GM19043 (cell line): Measurements from ENCODE around the gene BHLHE40.

Experiments
- ATAC-seq: cut with Tn5 transposase; IDR thresholded peaks from one replicate; pipeline ENCODE4 v1.9.1; 2021; ENCODE audit warnings: low read depth; ENCODE audit not compliant: unreplicated experiment

Gene BHLHE40

DNA sequence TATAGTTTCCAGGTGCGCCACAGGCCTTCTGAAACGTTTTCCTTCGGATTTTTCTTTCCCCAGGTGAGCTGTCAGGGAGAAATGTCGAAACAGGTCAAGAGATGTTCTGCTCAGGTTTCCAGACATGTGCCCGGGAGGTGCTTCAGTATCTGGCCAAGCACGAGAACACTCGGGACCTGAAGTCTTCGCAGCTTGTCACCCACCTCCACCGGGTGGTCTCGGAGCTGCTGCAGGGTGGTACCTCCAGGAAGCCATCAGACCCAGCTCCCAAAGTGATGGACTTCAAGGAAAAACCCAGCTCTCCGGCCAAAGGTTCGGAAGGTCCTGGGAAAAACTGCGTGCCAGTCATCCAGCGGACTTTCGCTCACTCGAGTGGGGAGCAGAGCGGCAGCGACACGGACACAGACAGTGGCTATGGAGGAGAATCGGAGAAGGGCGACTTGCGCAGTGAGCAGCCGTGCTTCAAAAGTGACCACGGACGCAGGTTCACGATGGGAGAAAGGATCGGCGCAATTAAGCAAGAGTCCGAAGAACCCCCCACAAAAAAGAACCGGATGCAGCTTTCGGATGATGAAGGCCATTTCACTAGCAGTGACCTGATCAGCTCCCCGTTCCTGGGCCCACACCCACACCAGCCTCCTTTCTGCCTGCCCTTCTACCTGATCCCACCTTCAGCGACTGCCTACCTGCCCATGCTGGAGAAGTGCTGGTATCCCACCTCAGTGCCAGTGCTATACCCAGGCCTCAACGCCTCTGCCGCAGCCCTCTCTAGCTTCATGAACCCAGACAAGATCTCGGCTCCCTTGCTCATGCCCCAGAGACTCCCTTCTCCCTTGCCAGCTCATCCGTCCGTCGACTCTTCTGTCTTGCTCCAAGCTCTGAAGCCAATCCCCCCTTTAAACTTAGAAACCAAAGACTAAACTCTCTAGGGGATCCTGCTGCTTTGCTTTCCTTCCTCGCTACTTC is 3.8 kb downstream of the BHLHE40 start:
- no peak for ATAC-seq

DNA sequence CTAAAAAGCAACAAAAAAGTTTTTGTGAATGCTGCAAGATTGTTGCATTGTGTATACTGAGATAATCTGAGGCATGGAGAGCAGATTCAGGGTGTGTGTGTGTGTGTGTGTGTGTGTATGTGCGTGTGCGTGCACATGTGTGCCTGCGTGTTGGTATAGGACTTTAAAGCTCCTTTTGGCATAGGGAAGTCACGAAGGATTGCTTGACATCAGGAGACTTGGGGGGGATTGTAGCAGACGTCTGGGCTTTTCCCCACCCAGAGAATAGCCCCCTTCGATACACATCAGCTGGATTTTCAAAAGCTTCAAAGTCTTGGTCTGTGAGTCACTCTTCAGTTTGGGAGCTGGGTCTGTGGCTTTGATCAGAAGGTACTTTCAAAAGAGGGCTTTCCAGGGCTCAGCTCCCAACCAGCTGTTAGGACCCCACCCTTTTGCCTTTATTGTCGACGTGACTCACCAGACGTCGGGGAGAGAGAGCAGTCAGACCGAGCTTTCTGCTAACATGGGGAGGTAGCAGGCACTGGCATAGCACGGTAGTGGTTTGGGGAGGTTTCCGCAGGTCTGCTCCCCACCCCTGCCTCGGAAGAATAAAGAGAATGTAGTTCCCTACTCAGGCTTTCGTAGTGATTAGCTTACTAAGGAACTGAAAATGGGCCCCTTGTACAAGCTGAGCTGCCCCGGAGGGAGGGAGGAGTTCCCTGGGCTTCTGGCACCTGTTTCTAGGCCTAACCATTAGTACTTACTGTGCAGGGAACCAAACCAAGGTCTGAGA is 4.7 kb downstream of the BHLHE40 start:
- ATAC-seq, result peak; percentile 59

DNA sequence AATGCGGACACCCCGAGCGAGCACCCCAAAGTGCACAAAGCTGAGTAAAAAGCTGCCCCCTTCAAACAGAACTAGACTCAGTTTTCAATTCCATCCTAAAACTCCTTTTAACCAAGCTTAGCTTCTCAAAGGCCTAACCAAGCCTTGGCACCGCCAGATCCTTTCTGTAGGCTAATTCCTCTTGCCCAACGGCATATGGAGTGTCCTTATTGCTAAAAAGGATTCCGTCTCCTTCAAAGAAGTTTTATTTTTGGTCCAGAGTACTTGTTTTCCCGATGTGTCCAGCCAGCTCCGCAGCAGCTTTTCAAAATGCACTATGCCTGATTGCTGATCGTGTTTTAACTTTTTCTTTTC is 5.3 kb downstream of the BHLHE40 start:
- no peak for ATAC-seq

DNA sequence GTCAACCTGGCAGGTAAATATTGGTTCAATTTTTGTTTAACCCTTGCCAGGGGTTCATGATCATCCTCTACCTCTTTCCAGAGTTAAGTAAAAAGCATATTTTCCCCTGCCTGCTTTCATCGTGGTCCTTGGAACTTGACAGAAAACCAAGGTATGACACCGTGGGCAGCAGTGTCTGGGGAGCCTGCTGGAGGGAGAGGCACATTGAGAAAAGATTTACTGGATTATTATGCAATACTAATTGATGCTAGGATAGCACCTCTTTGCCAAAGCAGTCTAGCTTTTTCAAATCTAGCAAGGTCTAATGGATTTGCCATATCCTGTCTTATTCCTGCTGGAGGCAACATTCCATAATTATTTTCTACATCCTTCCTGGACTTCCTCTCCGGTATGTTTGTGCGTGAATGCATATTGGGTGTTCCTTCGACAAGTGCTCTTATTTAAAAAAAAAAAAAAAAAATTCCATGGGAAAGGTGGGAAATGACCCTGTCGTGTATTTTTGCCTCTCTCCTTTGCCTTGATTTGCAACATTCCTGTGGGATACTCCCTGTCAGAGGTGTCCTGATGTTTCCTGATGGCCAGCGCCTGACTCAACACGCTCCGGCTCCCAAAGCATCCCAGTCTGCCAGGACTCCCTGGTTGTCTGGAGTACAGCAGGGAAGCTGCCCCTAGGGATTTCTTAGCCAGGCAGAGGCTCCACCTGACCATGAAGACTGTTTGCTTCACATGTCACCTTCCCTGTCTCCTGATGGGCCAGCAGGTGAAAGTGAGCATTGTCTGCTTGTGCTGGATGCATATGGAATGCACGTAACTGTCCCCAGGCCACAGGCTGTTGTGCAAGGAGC is 6.3 kb downstream of the BHLHE40 start:
- ATAC-seq, result no peak

DNA sequence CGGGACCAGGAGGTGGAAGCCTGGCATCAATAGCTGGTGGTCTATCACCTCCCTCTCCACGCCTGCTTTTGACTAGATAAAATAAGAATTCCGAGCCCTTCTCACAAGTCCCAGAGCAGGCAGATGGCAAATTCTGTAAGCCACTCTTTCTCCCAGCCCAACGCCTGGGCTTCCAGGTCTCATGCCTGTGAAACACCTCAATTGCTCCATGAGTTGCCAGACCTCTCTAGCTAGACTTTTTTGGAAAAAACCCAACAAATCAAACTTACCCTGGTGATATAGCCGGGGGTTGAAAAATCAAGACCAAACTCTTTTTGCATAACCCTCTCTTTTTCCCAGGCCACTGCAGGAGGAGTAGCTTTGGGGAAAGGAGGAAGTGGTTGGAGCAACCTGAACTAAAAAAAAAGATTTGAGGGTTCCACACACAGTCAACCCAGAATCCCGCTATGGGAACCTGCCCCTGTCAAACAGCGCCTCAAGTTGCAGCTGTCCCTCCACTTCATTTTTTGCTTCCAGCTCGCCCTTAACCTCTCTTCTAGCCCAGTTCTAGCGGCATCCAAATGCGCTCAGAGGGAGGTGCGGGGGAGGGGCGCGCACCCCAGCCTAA is 7.0 kb downstream of the BHLHE40 start:
- ATAC-seq, result peak; percentile 20

DNA sequence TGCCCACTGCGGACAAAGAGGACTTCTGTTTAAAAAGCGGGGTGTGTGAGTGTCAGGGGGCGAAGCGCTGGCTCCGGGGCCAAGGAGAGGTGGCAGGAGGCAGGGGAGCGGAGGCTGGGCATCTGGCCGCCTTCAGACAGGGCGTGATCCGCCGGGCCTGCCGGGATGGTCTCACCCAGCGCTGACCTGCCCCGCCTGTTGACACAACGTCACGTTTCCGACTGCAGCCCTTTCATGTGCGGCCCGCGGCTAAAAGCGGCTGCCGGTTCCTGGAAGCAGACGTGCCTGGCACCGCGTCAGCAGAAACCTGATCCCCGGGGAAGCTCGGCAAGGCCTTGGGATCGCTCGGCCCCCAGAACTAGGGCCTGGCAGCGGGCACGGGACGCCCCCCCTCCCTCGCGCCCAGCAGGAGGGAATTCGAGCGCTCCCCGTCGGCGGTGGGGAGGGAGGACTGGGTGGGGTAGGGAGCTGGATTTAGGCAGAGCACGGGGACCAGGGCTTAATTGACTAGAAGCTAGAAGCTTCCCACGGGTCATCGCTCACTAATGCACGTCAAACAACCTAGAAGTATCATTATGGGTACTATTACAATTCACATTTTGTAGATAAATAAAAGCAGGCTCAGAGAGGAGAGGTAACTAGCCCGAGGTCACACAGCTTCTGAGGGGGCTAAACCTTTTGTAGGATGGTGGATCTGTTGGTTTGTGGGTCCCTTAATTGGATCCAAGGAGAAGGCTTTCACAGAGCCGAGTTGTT is 7.7 kb downstream of the BHLHE40 start:
- peak; percentile 49 for ATAC-seq

DNA sequence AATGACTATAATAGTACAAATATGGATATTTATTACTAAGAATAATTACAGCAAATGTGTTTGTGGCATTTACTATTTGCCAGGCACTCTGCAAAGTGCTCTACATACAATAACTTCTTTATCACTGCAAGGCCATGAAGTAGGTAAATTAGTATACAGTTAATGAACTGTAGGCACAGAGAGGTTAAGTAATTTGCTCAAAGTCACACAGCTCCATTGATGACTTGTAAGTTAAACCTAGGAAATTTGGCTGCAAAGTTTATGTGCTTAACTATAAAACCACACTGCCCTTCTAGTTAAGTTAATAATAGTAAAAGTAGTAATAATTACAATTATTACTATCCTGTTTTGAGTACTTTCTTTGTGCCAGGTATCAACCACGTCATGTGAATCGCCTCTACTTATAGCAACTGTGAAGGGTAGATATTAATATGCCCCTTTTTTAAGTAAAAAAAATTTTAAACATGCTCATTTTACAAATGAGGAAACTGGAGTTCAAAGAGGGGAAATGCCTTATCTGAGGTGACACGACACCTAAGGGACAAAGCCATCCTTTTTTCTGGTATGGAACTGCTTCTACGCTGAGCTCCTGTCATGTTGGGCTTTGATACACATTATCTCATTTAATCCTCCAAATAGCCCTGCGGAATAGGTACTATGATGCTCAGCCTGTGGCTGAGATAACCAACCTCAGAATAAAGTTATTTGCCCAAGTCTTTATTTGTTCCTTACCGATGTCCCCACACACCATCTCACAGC is 8.5 kb downstream of the BHLHE40 start:
- ATAC-seq, result no peak

DNA sequence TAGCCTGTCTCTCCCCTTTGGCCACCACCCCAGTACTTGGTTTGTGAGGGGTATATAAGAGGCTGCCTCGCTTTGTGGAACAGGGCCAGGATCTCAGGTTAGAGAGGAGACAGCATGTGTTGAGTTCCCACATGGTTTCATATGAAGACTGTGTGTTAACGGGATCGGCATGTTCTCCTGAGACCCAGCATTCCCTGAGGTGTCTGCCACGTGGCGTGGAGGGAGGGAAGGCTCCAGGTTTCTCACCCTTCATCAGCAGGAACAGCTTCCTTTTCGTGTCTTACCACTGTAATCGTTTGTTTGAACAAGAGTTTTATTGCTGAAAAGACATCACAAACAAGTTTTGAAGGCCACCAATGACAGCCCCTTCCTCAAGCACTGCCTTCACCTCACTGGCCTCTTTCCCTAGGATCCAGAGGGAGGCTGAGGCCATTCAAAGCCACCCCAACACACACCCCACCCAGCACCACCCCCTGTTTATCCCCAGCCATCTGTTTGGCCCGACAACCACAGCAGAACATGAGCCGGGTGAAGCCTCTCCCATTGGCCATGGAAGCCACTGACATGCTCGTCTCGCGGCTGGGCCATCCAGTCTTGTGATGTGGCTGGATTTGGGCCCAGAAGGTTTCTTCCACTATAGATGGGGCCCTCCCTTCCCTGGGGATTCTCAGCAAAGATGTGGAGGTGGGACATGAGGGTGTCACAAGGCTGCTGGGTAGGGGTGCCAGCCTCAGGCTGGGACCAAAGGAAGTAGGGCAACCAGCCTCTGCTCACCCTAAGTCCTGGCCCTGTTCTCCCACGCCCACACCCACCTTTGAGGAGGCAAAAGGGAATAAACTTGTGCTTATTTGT is 10.0 kb downstream of the BHLHE40 start:
- ATAC-seq, result no peak

DNA sequence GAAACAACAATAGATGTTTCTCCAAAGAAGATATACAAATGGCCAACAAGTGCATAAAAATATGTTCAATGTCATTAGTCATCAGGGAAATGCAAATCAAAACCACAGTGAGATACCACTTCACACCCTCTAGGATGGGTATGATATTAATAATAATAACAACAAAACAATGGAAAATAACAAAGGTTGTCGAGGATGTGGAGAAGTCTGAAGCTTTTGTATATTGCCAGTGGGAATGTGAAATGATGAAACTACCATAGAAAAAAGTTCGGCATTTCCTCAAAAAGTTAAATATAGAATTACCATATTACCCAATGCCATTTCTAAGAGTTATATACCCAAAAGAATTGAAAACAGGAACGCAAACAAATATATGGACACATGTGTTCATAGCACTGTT is 10.8 kb downstream of the BHLHE40 start:
- ATAC-seq, result no peak

DNA sequence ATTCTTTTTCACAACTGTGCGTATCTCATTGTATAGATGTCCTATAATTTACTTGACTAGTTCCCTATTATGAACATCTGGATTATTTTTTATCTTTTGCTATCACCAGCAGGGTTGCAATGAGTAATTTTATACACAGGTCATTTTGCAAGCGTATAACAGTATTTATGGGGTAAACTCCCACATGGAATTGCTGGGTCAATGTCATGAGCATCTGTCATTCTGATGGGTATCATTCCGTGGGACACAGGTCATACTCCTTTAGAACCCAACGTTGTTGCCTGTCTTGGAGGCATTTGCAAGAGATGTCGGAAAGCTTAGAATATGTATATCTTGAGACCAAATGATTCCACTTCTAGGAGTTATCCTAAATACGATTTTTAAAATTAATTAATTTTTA is 12.9 kb downstream of the BHLHE40 start:
- ATAC-seq, result no peak

DNA sequence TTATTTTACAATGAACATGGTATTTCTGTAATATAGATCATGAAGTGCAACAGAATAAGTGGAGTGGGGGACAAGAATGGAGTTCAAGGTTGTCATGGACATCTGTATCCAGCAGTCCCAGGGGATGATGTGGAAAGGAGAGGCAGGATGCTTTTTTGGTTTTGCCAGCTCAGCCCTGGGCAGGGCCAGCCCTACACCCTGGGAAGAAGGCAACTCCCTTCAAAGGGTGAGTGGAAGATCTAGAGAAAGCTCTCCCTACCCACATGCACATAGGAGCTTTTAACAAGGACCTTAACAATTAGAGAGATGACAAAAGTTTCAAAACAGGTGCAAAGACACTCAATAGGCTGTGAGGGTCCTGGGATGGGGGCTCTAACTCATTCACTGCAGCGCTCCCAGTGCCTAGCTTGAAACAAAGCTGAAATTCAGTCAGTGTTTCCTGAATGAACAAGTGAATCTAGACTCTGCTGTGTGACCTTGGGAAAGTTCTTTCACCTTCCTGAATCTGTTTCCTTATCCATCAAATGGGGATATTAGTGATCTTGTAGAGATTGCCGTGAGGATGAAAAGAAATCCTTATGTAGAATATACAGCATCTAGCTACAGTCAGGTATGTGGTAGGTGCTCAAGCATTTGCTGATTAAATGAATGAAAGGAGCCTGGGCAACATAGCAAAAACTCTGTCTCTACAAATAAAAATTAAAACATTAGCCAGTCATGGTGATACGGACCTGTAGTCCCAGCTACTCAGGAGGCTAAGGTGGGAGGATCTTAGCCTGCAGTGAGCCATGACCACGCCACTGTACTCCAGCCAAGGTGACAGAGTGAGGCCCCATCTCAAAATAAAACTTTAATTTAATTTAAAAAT is 14.3 kb downstream of the BHLHE40 start:
- no peak for ATAC-seq

DNA sequence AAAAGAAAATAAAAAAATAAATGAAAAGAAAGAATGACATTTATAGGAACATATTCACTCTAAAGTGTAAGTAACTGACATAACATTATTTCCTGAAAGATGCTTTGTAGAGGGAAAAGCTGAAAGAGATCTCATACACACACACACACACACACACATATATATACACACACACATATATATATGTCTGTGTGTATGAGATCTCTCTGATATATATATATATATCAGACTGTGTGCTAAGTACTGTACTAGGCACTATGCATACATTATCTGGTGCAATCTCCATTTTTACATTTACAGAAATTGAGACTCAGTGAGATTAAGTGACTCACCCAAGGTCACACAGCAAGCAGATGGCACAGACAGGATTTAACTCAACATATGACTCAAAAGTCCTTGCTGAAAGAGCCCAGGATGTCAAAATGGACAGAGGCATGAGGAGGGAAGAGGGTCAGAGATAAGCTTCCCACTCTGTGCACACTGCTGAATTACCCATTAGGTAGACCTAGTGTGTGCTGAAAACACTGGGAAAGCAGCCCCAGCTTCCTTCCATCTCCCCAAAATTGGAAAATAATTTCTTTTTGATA is 15.0 kb downstream of the BHLHE40 start:
- ATAC-seq, result no peak

DNA sequence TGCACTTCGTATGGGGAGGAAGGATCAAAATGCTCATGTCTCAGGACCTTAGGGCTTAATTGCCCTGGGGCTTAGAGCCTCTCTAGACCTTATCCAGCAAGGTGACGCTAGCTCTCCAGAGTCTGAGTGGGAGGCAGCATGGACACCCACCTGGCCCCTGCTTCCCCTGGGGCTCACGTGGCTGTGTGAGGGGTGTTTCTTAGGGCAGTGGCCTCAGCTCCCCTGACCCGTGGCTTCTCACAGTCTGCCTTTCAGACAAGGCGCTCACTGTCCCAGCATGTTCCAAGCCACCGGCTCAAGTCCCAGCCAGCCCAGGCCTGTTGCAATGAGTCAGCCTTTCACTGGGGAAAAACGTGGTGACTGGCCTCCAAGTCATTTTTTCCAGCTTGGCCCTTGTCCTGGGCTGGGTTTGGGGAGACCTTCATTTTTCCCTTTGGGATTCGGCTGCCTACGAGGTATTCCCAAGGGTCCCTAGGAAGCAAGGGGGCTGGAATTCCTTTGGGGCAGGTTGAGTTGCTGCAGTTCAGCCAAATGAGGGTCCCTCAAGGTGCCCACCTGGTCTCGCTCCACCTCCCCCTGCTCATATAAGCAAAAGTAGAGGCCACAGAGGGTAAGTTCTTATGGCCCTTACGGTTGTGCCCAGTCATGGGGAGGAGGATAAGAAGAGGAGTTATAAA is 15.7 kb downstream of the BHLHE40 start:
- ATAC-seq, result peak; percentile 64

DNA sequence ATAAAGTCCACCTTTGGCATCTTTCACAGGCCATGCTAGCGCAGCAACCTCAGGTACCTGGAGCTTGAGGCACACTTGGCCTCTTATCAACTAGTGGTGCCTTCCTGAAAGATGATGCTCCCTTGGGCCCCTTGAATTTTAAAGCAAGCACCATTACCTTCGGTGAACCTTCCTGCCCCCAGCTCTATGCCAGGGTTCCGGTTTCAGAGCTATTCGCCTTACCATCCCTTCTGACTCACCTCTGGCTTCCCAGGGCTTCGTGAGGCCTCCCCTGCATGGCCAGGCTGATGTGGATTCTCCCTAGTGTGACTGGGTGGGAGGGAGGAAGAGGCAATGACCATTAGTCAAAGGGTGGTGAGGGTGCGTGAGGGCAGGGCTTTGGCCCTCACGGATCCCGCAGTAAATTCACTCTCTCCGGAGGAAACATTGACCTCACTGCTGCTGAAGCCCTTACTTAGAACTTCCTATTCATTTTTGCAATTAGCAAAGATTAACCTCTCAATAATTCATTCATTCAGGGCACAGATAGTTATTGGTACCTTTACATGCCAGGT is 16.3 kb downstream of the BHLHE40 start:
- ATAC-seq, result no peak

DNA sequence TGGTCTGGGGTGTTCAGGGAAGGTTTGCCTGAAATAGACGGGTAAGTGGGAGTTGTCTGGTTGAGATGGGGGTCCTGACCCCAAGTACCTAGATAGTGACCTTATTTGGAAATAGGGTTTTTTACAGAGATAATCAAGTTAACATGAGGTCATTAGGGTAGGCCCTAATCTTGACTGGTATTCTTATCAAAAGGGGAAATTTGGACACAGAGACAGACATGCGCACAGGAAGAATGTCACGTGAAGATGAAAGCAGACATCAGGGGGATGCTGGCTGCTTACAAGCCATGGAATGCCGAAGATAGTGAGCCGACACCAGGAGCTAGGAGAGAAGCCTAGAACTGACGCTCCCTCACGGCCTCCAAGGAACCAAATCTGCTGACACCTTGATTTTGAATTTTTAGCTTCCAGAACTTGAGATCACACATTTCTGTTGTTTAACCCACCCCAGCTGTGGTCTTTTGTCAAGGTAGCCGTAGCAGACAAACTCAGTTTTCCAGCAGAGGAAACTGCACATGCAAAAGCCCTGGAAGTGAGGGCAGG is 17.1 kb downstream of the BHLHE40 start:
- ATAC-seq, result no peak
